Caco-2 (cell line): ENCODE results near the gene CLIP2. TPM values are rescaled to one million over a fixed set of nuclear protein-coding genes. Genes with fewer than 3 reads are reported as not detected.
"Not testable (repeated sequence)": the region's sequence is repeated elsewhere in the genome, so short reads cannot be mapped to it uniquely, and the experiment has no call there.

ENCODE experiments used
- BruUV-seq: library from RNA; stranded (reverse); fragments of 400-500 nt; replicated peaks from 2 replicates; lab custom pipeline; 2021; lab: Mats Ljungman, UMichigan
- CTCF ChIA-PET: fragments of 300-600 bp; sonication (Branson Sonifier 250); formaldehyde crosslinking; loops from one replicate; lab custom pipeline; 2022; ENCODE audit warnings: antibody characterized with exemption; lab: Charles Lee
- POLR2A ChIA-PET: fragments of 300-600 bp; sonication (Branson Sonifier 250); formaldehyde crosslinking; loops from one replicate; lab custom pipeline; 2022; ENCODE audit warnings: antibody characterized with exemption; lab: Charles Lee
- DNase-seq, 2 experiments: peaks; one replicate each; pipeline versions ENCODE4 v3.0.0 to v3.0.0-alpha.2; 2020 to 2022
- H3K27me3 ChIP-seq: replicated peaks from 2 replicates; pipeline ENCODE4 v1.6.0; 2011; ENCODE audit warnings: low read length; ENCODE audit not compliant: control insufficient read depth, insufficient read depth
- H3K36me3 ChIP-seq: 2 replicates; pipeline ENCODE4 v1.5.1; 2011; ENCODE audit warnings: low read length; ENCODE audit not compliant: control insufficient read depth, insufficient read depth
- H3K4me1 ChIP-seq: fragments of 250-450 bp; sonication (Bioruptor Pico); 2 replicates; pipeline ENCODE4 v1.5.1; 2020; ENCODE audit warnings: mild to moderate bottlenecking
- H3K4me3 ChIP-seq: 2 replicates; pipeline ENCODE4 v1.5.1; 2011; ENCODE audit warnings: low read depth, mild to moderate bottlenecking, control low read depth, low read length
- H3K9me3 ChIP-seq: fragments of 250-450 bp; sonication (Bioruptor Pico); 2 replicates; pipeline ENCODE4 v1.5.1; 2020; ENCODE audit warnings: mild to moderate bottlenecking, moderate library complexity
- H3K27ac Mint-ChIP-seq: one replicate; pipeline ENCODE4 v1.8.0; 2022; ENCODE audit warnings: mixed read lengths; ENCODE audit not compliant: unreplicated experiment
- H3K27me3 Mint-ChIP-seq: one replicate; pipeline ENCODE4 v1.8.0; 2022; ENCODE audit warnings: mixed read lengths; ENCODE audit not compliant: insufficient read depth, unreplicated experiment
- H3K36me3 Mint-ChIP-seq: one replicate; pipeline ENCODE4 v1.8.0; 2022; ENCODE audit warnings: mild to moderate bottlenecking, mixed read lengths; ENCODE audit not compliant: insufficient read depth, unreplicated experiment
- H3K4me1 Mint-ChIP-seq: one replicate; pipeline ENCODE4 v1.8.0; 2022; ENCODE audit warnings: low read depth, mixed read lengths; ENCODE audit not compliant: unreplicated experiment
- H3K4me3 Mint-ChIP-seq: one replicate; pipeline ENCODE4 v1.8.0; 2022; ENCODE audit warnings: mild to moderate bottlenecking, moderate library complexity, mixed read lengths; ENCODE audit not compliant: unreplicated experiment
- H3K9me3 Mint-ChIP-seq: one replicate; pipeline ENCODE4 v1.8.0; 2022; ENCODE audit warnings: mixed read lengths; ENCODE audit not compliant: unreplicated experiment
- intact Hi-C: fragments of 100-400 bp; cut with micrococcal nuclease; formaldehyde crosslinking; loops from one replicate; pipeline ENCODE4 v1.10.0; 2022; ENCODE audit not compliant: unreplicated experiment
- total RNA-seq: library from RNA; stranded (reverse); gene quantifications from 2 replicates; pipeline ENCODE4 v1.2.3, GENCODE V29; 2022
- TF ChIP-seq, protein P1 (sequence below), 2 experiments: fragments of 200-600 bp in 1 of 2; IDR thresholded peaks; 1 replicate in 1 of 2; 2 replicates in 1 of 2; pipeline versions ENCODE4 v1.5.1 to v1.8.0; 2011 to 2022; ENCODE audit warnings: antibody characterized with exemption in 1 of 2, control low read depth in 1 of 2, inconsistent platforms in 1 of 2, low read depth in 1 of 2, low read length in 1 of 2, mild to moderate bottlenecking in 1 of 2, moderate library complexity in 1 of 2; ENCODE audit not compliant: insufficient read depth in 1 of 2, severe bottlenecking in 1 of 2, unreplicated experiment in 1 of 2

Gene CLIP2
- total RNA-seq, 1 experiment from 2014 or later: 19.5 TPM

DNA sequence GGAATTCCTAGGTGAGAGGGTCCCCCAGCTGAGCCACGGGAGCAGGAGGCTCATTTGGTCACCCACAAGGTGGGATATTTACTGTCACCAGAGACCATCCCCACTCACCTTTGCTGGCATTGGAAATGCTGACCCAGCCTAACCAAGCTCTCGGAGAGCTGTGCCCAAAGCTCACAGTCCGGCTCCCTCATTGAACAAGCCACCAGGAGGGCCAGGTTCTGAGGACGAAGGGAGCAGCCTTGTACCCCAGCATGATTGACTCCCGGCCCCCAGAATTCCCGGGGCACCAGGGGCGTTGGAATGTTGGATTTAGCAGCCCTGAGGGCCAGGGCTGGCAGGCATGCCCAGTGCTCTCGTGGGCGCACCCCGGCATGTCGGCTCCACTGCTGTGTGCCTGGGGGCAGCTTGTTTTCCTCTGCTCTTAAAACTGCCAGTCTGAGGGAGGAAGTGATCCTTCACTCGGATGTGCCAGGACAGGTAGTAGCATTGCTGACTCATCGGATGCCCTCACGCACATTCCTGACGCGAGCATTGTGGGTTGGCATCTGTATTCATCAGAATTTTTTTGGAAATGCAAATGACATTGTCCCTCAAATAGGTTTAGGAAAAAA lies 23.3 kb downstream of the CLIP2 start:
- Mint-ChIP-seq H3K27ac (no peak overlapping the region), H3K27me3 (no peaks in the 10 kb centered on the region), H3K4me3 (no peak overlapping the region), H3K4me1 (no peaks in the 10 kb centered on the region), H3K9me3 (no peaks in the 10 kb centered on the region), H3K36me3 (peaks cover 6% of the 10 kb centered on the region)
- H3K4me1 ChIP-seq: no peaks in the 10 kb centered on the region
- H3K36me3 ChIP-seq: no peaks in the 10 kb centered on the region
- intact Hi-C loops: no loop called here
- POLR2A ChIA-PET: no interaction called here
- no peaks in the 10 kb centered on the region for H3K9me3 ChIP-seq
- H3K4me3 ChIP-seq: no peak overlapping the region
- TF ChIP-seq, protein P1, sequence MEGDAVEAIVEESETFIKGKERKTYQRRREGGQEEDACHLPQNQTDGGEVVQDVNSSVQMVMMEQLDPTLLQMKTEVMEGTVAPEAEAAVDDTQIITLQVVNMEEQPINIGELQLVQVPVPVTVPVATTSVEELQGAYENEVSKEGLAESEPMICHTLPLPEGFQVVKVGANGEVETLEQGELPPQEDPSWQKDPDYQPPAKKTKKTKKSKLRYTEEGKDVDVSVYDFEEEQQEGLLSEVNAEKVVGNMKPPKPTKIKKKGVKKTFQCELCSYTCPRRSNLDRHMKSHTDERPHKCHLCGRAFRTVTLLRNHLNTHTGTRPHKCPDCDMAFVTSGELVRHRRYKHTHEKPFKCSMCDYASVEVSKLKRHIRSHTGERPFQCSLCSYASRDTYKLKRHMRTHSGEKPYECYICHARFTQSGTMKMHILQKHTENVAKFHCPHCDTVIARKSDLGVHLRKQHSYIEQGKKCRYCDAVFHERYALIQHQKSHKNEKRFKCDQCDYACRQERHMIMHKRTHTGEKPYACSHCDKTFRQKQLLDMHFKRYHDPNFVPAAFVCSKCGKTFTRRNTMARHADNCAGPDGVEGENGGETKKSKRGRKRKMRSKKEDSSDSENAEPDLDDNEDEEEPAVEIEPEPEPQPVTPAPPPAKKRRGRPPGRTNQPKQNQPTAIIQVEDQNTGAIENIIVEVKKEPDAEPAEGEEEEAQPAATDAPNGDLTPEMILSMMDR (IDR thresholded peaks at IDR 0.05; ENCODE audit: insufficient read depth in 1 of 2, low read depth in 1 of 2, low read length in 1 of 2, severe bottlenecking in 1 of 2, unreplicated experiment in 1 of 2): no peak
- no TSS peak for BruUV-seq
- CTCF ChIA-PET: no interaction called here
- DNase-seq: no peak
- H3K27me3 ChIP-seq: no peaks in the 10 kb centered on the region

DNA sequence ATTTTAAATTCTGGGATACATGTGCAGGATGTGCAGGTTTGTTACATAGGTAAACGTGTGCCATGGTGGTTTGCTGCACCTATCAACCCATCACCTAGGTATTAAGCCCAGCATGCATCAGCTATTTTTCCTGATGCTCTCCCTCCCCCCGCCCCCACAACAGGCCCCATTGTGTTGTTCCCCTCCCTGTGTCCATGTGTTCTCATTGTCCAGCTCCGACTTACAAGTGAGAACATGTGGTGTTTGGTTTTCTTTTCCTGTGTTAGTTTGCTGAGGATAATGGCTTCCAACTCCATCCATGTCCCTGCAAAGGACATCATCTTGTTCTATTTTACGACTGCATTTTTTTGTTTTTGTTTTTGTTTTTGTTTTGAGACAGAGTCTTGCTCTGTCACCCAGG lies 26.7 kb downstream of the CLIP2 start:
- H3K27me3 ChIP-seq, H3K9me3 Mint-ChIP-seq, CTCF ChIA-PET, H3K4me3 ChIP-seq, BruUV-seq, H3K4me1 ChIP-seq, DNase-seq, intact Hi-C loops, POLR2A ChIA-PET, H3K27ac Mint-ChIP-seq, H3K4me3 Mint-ChIP-seq, H3K9me3 ChIP-seq, H3K27me3 Mint-ChIP-seq, H3K4me1 Mint-ChIP-seq, H3K36me3 ChIP-seq: not testable (repeated sequence)
- peaks cover 11% of the 10 kb centered on the region for H3K36me3 Mint-ChIP-seq

DNA sequence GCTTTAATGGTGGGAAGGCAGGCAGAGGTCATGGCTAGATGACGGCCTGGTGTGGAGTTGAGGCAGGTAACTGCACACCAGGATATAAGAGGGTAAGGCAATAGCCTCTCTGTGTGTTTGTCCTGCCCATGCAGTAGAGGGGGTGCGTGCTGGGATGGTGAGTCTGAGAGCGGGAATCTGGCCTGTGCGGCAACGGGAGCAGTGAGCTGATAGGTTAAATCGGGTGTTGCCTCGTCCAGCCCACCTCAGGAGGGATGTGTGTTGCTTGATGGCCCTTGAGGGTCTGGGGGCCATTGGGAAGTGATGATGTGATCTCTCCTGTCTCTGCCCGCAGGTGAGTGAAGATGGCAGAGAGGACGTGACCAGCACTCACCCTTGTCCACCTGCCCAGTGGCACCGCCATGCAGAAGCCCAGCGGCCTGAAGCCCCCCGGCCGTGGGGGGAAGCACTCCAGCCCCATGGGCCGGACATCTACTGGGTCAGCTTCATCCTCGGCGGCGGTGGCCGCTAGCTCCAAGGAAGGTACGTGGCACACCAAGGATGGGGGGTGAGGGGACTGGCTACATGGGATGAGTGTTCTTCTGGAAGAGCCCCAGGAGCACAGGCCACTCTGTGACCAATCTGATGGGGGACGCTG lies 28.1 kb downstream of the CLIP2 start:
- no peak overlapping the region for H3K27ac Mint-ChIP-seq
- H3K36me3 Mint-ChIP-seq: peaks cover 16% of the 10 kb centered on the region
- no peak overlapping the region for H3K4me3 ChIP-seq
- H3K4me3 Mint-ChIP-seq: no peak overlapping the region
- POLR2A ChIA-PET: no interaction called here
- no peaks in the 10 kb centered on the region for H3K27me3 ChIP-seq
- DNase-seq: no peak
- TF ChIP-seq, protein P1 (IDR thresholded peaks at IDR 0.05; ENCODE audit: insufficient read depth in 1 of 2, low read depth in 1 of 2, low read length in 1 of 2, severe bottlenecking in 1 of 2, unreplicated experiment in 1 of 2): no peak
- no peaks in the 10 kb centered on the region for H3K36me3 ChIP-seq
- no peaks in the 10 kb centered on the region for H3K27me3 Mint-ChIP-seq
- no peaks in the 10 kb centered on the region for H3K9me3 ChIP-seq
- no peaks in the 10 kb centered on the region for H3K4me1 Mint-ChIP-seq
- intact Hi-C loops: no loop called here
- CTCF ChIA-PET: interaction anchor here (0.6 kb wide), 1 partner anchor 579 kb away, joined by 3 read pairs; no protein-coding TSS in a partner anchor
- H3K9me3 Mint-ChIP-seq: no peaks in the 10 kb centered on the region
- BruUV-seq: no TSS peak
- H3K4me1 ChIP-seq: no peaks in the 10 kb centered on the region
